ENCODE data around the gene ANKRD27.
"Not testable (repeated sequence)": the region's sequence is repeated elsewhere in the genome, so short reads cannot be mapped to it uniquely, and the experiment has no call there.

ANKRD27 gene

GRCh38 chr19:32614916-32615315 lies 60.1 kb downstream of the ANKRD27 start:
- H3K27me3 Mint-ChIP-seq = no peaks in the 10 kb centered on the region
- no peak overlapping the region for H3K4me3 Mint-ChIP-seq
- no peaks in the 10 kb centered on the region for H3K9me3 Mint-ChIP-seq
- no peak overlapping the region for H3K27ac Mint-ChIP-seq
- H3K36me3 Mint-ChIP-seq (ENCODE audit: low read depth) = peaks cover 56% of the 10 kb centered on the region
- no peaks in the 10 kb centered on the region for H3K4me1 Mint-ChIP-seq (ENCODE audit: low read depth)

- Mint-ChIP-seq H3K4me1 (ENCODE audit: low read depth) (no peaks in the 10 kb centered on the region), H3K27ac (no peak overlapping the region), H3K27me3 (no peaks in the 10 kb centered on the region), H3K4me3 (no peak overlapping the region), H3K36me3 (ENCODE audit: low read depth) (peaks cover 52% of the 10 kb centered on the region), H3K9me3 (no peaks in the 10 kb centered on the region)
These were observed 62.0 kb downstream of the ANKRD27 start for GRCh38 chr19:32613008-32613407.

GRCh38 chr19:32611161-32611560 lies 63.8 kb downstream of the ANKRD27 start:
- peaks cover 47% of the 10 kb centered on the region for H3K36me3 Mint-ChIP-seq (ENCODE audit: low read depth)
- no peak overlapping the region for H3K4me3 Mint-ChIP-seq
- H3K9me3 Mint-ChIP-seq = no peaks in the 10 kb centered on the region
- H3K4me1 Mint-ChIP-seq (ENCODE audit: low read depth) = no peaks in the 10 kb centered on the region
- no peak overlapping the region for H3K27ac Mint-ChIP-seq
- H3K27me3 Mint-ChIP-seq = no peaks in the 10 kb centered on the region

GRCh38 chr19:32607479-32607878 lies 67.5 kb downstream of the ANKRD27 start:
- H3K27ac Mint-ChIP-seq = no peak overlapping the region
- H3K9me3 Mint-ChIP-seq = no peaks in the 10 kb centered on the region
- H3K27me3 Mint-ChIP-seq = no peaks in the 10 kb centered on the region
- no peak overlapping the region for H3K4me3 Mint-ChIP-seq
- peaks cover 29% of the 10 kb centered on the region for H3K36me3 Mint-ChIP-seq (ENCODE audit: low read depth)
- H3K4me1 Mint-ChIP-seq (ENCODE audit: low read depth) = no peaks in the 10 kb centered on the region

GRCh38 chr19:32606289-32606688 lies 68.7 kb downstream of the ANKRD27 start:
- Mint-ChIP-seq H3K4me1 (ENCODE audit: low read depth) (no peaks in the 10 kb centered on the region), H3K36me3 (ENCODE audit: low read depth) (peaks cover 31% of the 10 kb centered on the region), H3K4me3 (no peak overlapping the region), H3K27me3 (no peaks in the 10 kb centered on the region), H3K27ac (no peak overlapping the region), H3K9me3 (no peaks in the 10 kb centered on the region)

- H3K27me3 Mint-ChIP-seq = no peaks in the 10 kb centered on the region
- H3K27ac Mint-ChIP-seq = no peak overlapping the region
- peaks cover 35% of the 10 kb centered on the region for H3K36me3 Mint-ChIP-seq (ENCODE audit: low read depth)
- H3K9me3 Mint-ChIP-seq = no peaks in the 10 kb centered on the region
- no peaks in the 10 kb centered on the region for H3K4me1 Mint-ChIP-seq (ENCODE audit: low read depth)
- no peak overlapping the region for H3K4me3 Mint-ChIP-seq
These were observed 69.4 kb downstream of the ANKRD27 start for GRCh38 chr19:32605544-32605943.

- H3K36me3 Mint-ChIP-seq (ENCODE audit: low read depth) = peaks cover 35% of the 10 kb centered on the region
- no peaks in the 10 kb centered on the region for H3K27me3 Mint-ChIP-seq
- no peak overlapping the region for H3K4me3 Mint-ChIP-seq
- peaks cover 8% of the 10 kb centered on the region for H3K4me1 Mint-ChIP-seq (ENCODE audit: low read depth)
- no peaks in the 10 kb centered on the region for H3K9me3 Mint-ChIP-seq
- H3K27ac Mint-ChIP-seq = no peak overlapping the region
These were observed 71.0 kb downstream of the ANKRD27 start for GRCh38 chr19:32603961-32604360.

GRCh38 chr19:32599736-32600157 lies 75.2 kb downstream of the ANKRD27 start:
- Mint-ChIP-seq H3K27ac (no peak overlapping the region), H3K27me3 (no peaks in the 10 kb centered on the region), H3K9me3 (no peaks in the 10 kb centered on the region), H3K4me3 (no peak overlapping the region), H3K36me3 (ENCODE audit: low read depth) (peaks cover 60% of the 10 kb centered on the region), H3K4me1 (ENCODE audit: low read depth) (peaks cover 8% of the 10 kb centered on the region)

GRCh38 chr19:32599258-32599657 lies 75.7 kb downstream of the ANKRD27 start:
- H3K27ac Mint-ChIP-seq = no peak overlapping the region
- peaks cover 63% of the 10 kb centered on the region for H3K36me3 Mint-ChIP-seq (ENCODE audit: low read depth)

GRCh38 chr19:32598022-32598421 lies 77.0 kb downstream of the ANKRD27 start:
- no peaks in the 10 kb centered on the region for H3K27me3 Mint-ChIP-seq
- H3K4me1 Mint-ChIP-seq (ENCODE audit: low read depth) = peaks cover 8% of the 10 kb centered on the region
- no peak overlapping the region for H3K4me3 Mint-ChIP-seq
- H3K36me3 Mint-ChIP-seq (ENCODE audit: low read depth) = peaks cover 69% of the 10 kb centered on the region
- no peaks in the 10 kb centered on the region for H3K9me3 Mint-ChIP-seq
- no peak overlapping the region for H3K27ac Mint-ChIP-seq

More at GRCh38 chr19:32599258-32599657, 75.7 kb downstream of the ANKRD27 start:
- Mint-ChIP-seq H3K27me3 (no peaks in the 10 kb centered on the region), H3K9me3 (no peaks in the 10 kb centered on the region), H3K4me3 (no peak overlapping the region), H3K4me1 (ENCODE audit: low read depth) (peaks cover 8% of the 10 kb centered on the region)

- peak overlapping the region; percentile 16 for H3K27ac Mint-ChIP-seq
- H3K36me3 Mint-ChIP-seq (ENCODE audit: low read depth) = peaks cover 67% of the 10 kb centered on the region
- no peak overlapping the region for H3K4me3 Mint-ChIP-seq
- H3K4me1 Mint-ChIP-seq (ENCODE audit: low read depth) = peaks cover 8% of the 10 kb centered on the region
- no peaks in the 10 kb centered on the region for H3K9me3 Mint-ChIP-seq
- H3K27me3 Mint-ChIP-seq = no peaks in the 10 kb centered on the region
These were observed 79.5 kb downstream of the ANKRD27 start for GRCh38 chr19:32595491-32595890.

GRCh38 chr19:32594021-32594420 lies 81.0 kb downstream of the ANKRD27 start:
- H3K27ac Mint-ChIP-seq = no peak overlapping the region
- no peaks in the 10 kb centered on the region for H3K27me3 Mint-ChIP-seq
- no peaks in the 10 kb centered on the region for H3K9me3 Mint-ChIP-seq
- H3K4me1 Mint-ChIP-seq (ENCODE audit: low read depth) = no peaks in the 10 kb centered on the region
- H3K36me3 Mint-ChIP-seq (ENCODE audit: low read depth) = peaks cover 67% of the 10 kb centered on the region
- H3K4me3 Mint-ChIP-seq = no peak overlapping the region

- not testable (repeated sequence) for H3K27me3 Mint-ChIP-seq, H3K4me3 Mint-ChIP-seq, H3K27ac Mint-ChIP-seq, H3K9me3 Mint-ChIP-seq
- H3K4me1 Mint-ChIP-seq (ENCODE audit: low read depth) = peaks cover 36% of the 10 kb centered on the region
- H3K36me3 Mint-ChIP-seq (ENCODE audit: low read depth) = peaks cover 66% of the 10 kb centered on the region
These were observed 87.1 kb downstream of the ANKRD27 start for GRCh38 chr19:32587747-32588504.

- Mint-ChIP-seq H3K9me3 (no peaks in the 10 kb centered on the region), H3K4me3 (peak overlapping the region; percentile 93), H3K4me1 (ENCODE audit: low read depth) (peaks cover 49% of the 10 kb centered on the region), H3K36me3 (ENCODE audit: low read depth) (peaks cover 40% of the 10 kb centered on the region), H3K27ac (peak overlapping the region; percentile 83), H3K27me3 (no peaks in the 10 kb centered on the region)
These were observed 93.2 kb downstream of the ANKRD27 start for GRCh38 chr19:32581705-32582179.

GRCh38 chr19:32580901-32581704 lies 93.9 kb downstream of the ANKRD27 start, which contains the start of gene PDCD5:
Gene PDCD5, plus strand, starts transcription at chr19:32581190. Its CDS starts 72 bp downstream, at chr19:32581262.
- Mint-ChIP-seq H3K4me3 (peak within 1 kb of the TSS; percentile 93), H3K27me3 (no peaks in the 10 kb centered on the region), H3K9me3 (no peaks in the 10 kb centered on the region), H3K4me1 (ENCODE audit: low read depth) (peaks cover 42% of the 10 kb centered on the region), H3K36me3 (ENCODE audit: low read depth) (peaks cover 33% of the 10 kb centered on the region), H3K27ac (peak within 1 kb of the TSS; percentile 85)
